ENCODE data around the gene TMEM120B.
"Not testable (repeated sequence)": the region's sequence is repeated elsewhere in the genome, so short reads cannot be mapped to it uniquely, and the experiment has no call there.

Gene TMEM120B

DNA sequence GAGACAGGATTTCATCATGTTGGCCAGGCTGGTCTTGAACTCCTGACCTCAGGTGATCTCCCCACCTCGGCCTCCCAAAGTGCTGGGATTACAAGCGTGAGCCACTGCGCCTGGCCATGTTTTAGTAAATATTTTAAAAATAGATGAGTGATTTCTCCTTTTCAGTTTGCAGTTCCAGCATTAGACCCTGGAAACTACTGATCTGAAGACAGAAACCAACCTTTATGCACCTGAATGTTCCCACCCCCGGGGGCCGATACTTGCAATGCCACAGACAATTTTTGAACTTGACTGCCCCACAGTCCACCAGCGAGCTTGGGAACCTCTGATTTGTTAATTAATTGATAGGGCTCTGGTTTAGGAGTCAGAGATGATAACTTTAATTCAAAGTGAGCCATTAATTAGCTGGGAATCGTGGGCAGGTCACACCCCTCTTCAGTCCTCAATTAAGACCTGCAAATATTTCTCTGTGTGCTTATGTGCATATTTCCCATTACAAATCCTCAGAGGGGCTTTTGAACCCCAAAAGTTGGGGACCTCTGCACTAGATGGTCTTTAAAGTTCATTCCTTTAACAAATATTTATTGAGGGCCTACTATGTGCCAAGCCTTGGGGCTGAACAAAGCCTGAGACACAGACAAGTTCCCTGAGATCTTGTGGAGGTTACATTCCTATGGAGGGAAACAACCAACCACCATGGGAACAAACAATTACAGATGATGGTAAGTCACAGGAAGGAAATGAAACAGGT, 4.1 kb upstream of the TMEM120B start:
- no peak for TF ChIP-seq CTCF (IDR thresholded peaks at IDR 0.05; ENCODE audit: borderline replicate concordance, control extremely low read depth, extremely low read depth, insufficient read depth, missing control alignments)
- DNase-seq (ENCODE audit: low spot score), result peak; percentile 37
- in situ Hi-C loops (cut with MboI; ENCODE audit: low sequenced_read_pairs, unreplicated experiment), result no loop called here

DNA sequence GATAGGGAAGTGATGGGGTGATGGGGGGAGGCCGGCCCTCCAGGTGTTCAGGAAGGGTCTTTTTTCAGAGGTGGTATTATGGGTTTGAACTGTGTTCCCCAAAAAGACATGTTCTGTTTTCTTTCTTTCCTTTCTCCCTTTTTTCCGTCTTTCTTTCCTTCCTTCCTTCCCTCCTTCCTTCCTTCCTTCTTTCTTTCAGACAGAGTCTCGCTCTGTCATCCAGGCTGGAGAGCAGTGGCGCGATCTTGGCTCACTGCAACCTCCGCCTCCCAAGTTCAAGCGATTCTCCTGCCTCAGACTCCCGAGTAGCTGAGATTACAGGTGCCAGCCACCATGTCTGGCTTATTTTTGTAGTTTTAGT, 3.5 kb upstream of the TMEM120B start:
- DNase-seq (ENCODE audit: low spot score); in situ Hi-C loops (cut with MboI; ENCODE audit: low sequenced_read_pairs, unreplicated experiment): not testable (repeated sequence)

DNA sequence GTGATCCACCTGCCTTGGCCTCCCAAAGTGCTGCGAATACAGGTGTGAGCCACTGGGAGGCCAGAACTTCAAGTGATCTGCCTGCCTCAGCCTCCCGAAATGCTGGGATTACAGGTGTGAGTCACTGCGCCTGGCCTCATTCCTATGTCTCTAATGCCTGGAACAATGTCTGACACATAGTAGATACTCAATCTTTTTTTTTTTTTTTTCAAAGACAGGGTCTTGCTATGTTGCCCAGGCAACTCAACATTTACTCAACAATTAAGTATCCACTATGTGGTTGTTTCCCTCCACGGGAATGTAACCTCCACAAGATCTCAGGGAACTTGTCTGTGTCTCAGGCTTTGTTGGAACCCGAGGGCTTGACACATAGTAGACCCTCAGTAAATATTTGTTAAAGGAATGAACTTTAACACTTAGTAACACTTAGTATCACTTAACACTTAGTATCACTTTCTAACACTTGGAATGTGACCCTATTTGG, 3.0 kb upstream of the TMEM120B start:
- in situ Hi-C loops (cut with MboI; ENCODE audit: low sequenced_read_pairs, unreplicated experiment), result no loop called here

DNA sequence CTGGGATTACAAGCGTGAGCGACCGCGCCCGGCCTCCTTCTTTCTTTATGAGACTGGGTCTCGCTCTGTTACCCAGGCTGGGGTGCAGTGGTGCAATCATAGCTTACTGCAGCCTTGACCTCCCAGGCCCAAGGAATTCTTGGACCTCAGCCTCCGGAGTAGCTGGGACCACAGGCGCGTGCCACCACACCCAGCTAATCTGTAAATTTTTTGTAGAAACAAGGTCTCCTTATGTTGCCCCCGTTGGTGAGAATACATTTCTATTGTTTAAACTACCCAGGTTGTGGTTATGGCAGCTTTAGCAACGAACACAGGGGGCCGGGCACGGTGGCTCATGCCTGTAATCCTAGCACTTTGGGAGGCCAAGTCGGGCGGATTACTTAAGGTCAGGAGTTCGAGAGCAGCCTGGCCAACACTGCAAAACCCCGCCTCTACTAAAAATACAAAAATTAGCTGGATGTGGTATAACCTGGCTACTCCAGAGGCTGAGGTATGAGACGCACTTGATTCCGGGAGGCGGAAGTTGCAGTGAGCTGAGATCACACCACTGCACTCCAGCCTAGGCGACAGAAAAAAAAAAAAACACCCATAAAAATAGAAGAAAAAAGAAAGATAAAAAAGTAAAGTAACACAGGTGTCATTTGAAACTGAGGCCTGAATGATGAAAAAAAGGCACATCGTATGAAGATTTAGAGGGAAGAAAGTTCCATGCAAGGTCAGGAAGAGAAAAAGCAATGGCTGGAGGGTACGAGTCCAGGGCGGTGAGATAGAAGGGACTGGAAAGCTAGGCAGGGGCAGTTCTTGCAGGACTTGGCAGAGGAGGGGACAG, 977 bp upstream of the TMEM120B start:
- no peak for DNase-seq (ENCODE audit: low spot score)
- no peak for TF ChIP-seq CTCF (IDR thresholded peaks at IDR 0.05; ENCODE audit: borderline replicate concordance, control extremely low read depth, extremely low read depth, insufficient read depth, missing control alignments)
- in situ Hi-C loops (cut with MboI; ENCODE audit: low sequenced_read_pairs, unreplicated experiment), result no loop called here

More for the DNA sequence above, 3.0 kb upstream of the TMEM120B start:
- TF ChIP-seq CTCF (IDR thresholded peaks at IDR 0.05; ENCODE audit: borderline replicate concordance, control extremely low read depth, extremely low read depth, insufficient read depth, missing control alignments), result no peak
- no peak for DNase-seq (ENCODE audit: low spot score)

DNA sequence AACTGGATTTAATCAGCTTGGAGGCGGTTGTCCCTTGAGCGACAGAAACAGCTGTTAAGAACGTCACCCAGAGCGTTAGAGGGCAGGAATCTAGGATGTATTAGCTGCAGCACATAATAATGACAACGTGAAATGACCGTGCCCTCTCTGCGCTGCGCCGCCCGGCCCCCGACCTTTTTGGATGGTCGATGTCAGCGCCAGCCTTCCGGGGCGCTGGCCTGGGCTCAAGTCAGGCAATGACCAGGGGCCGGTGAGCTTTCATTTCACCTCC, 427 bp upstream of the TMEM120B start:
- TF ChIP-seq CTCF (IDR thresholded peaks at IDR 0.05; ENCODE audit: borderline replicate concordance, control extremely low read depth, extremely low read depth, insufficient read depth, missing control alignments), result no peak
- no peak for DNase-seq (ENCODE audit: low spot score)
- in situ Hi-C loops (cut with MboI; ENCODE audit: low sequenced_read_pairs, unreplicated experiment), result no loop called here

DNA sequence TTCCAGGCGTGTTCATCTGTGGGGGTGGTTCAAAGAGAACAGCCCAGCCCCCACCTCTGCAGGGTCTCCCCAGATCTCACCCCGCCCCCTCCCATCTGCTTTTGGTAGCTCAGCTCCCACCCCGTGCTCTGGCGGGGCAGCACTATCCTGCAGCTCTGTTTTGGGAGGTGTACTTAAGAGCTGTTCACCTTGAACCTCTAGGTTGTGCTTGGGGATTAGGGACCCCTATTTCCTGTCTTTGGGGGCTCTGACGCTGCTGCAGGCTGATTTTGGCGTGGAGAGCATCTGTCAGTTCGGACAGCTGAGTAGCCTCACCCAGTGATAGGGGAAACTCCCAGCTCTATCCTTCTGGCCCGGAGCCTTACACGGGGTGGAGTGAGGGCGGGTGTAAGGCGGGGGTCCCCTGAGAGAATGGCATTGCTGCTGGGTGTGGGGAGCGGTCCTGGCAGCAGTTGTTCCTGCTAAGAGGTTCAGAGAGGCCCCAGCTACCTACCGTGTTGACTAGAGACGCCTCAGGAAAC, 765 bp downstream of the TMEM120B start:
- no peak for TF ChIP-seq CTCF (IDR thresholded peaks at IDR 0.05; ENCODE audit: borderline replicate concordance, control extremely low read depth, extremely low read depth, insufficient read depth, missing control alignments)
- DNase-seq (ENCODE audit: low spot score), result peak; percentile 30
- in situ Hi-C loops (cut with MboI; ENCODE audit: low sequenced_read_pairs, unreplicated experiment), result no loop called here

DNA sequence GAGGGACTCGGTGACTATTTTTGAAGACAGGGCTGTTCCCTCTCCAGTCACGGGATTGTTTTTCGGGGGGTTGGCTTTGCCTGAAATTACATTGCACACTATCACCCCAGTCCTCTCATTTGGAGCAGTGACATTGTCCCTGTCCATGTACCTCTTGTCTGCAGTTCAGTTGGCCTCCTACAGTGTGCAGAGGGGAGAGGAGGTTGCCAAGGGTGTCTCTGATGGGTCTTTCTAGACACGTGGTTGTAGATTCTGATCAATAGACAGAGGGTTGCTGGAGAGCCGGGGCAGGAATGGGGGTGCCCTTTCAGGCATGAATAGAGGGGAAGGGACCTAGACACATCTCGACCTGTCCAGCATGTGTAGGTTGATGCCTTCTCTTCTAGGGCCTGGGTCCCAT, 1.2 kb downstream of the TMEM120B start:
- no peak for DNase-seq (ENCODE audit: low spot score)
- TF ChIP-seq CTCF (IDR thresholded peaks at IDR 0.05; ENCODE audit: borderline replicate concordance, control extremely low read depth, extremely low read depth, insufficient read depth, missing control alignments), result no peak
- in situ Hi-C loops (cut with MboI; ENCODE audit: low sequenced_read_pairs, unreplicated experiment), result no loop called here

GRCh38 chr12:121715055-121715454, 2.5 kb downstream of the TMEM120B start:
- in situ Hi-C loops (cut with MboI; ENCODE audit: low sequenced_read_pairs, unreplicated experiment); DNase-seq (ENCODE audit: low spot score): not testable (repeated sequence)

Data from GM13976 (cell line).